Measurements from ENCODE around the gene TMEM121. TPM values are rescaled to one million over a fixed set of nuclear protein-coding genes. Genes with fewer than 3 reads are reported as not detected.

TMEM121 gene
- total and polyA plus RNA-seq, 2 of the 8 experiments (the other 6 are each of a cell fraction or from before 2014, with no cell fraction given), result 1.9 TPM; not detected in 1

DNA sequence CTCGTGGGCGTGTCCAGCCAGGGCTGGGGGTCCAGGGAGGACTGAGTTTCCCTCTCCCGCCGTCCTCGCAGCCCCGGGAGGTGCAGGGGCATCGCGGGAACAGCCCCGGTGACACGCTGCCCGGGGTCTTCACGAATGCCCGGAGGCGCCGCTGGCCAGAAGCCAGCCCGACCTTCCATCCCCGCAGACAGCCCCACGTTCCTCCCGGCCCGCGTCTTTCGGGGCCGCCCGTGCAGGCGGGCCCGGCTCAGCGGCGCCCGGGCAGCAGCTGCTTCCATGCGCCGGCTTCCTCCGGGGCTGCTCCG, 36.2 kb upstream of the TMEM121 start:
- Histone ChIP-seq H2AFZ (ENCODE audit: low read length) (no peak overlapping the region), H4K20me1 (replicated peaks in 1 of 2; ENCODE audit: control insufficient read depth in 1 of 2, insufficient read depth in 2 of 2, low read length in 2 of 2) (peaks cover 0 to 12% of the 10 kb centered on the region in 2 experiments), H2BK120ac (replicated peaks; ENCODE audit: low read depth, low read length) (no peak overlapping the region), H3K23ac (ENCODE audit: insufficient read length) (no peak overlapping the region), H2BK20ac (ENCODE audit: low read length) (no peak overlapping the region), H3K9me3 (ENCODE audit: insufficient read depth in 2 of 2, low read depth in 1 of 2, low read length in 1 of 2) (no peaks in the 10 kb centered on the region), H3K23me2 (ENCODE audit: low read depth, low read length) (peaks cover 9% of the 10 kb centered on the region; the same call in 1 of the 2 replicates), H3K56ac (replicated peaks; ENCODE audit: insufficient read length, low read depth, low read length) (no peak overlapping the region), H4K8ac (ENCODE audit: extremely low read depth, insufficient read depth, low read length) (peak overlapping the region; percentile 68), H3K4me3 (ENCODE audit: extremely low read depth in 1 of 4, insufficient read depth in 2 of 4, low read depth in 3 of 4, low read length in 4 of 4) (peak overlapping the region; percentile 30 to 77 (median 56)), H3K9ac (replicated peaks in 1 of 4; ENCODE audit: extremely low read depth in 1 of 4, low read depth in 3 of 4, low read length in 3 of 4) (peak overlapping the region in 3 of 4 experiments; percentile 51 to 70 (median 53); a peak in 3 of 7 replicates), H2BK15ac (ENCODE audit: low read length) (no peak overlapping the region), H3K14ac (ENCODE audit: insufficient read length) (no peak overlapping the region), H3K79me2 (ENCODE audit: control insufficient read depth in 1 of 2, insufficient read depth in 2 of 2, low read length in 2 of 2) (no peaks in the 10 kb centered on the region), H3K4ac (replicated peaks; ENCODE audit: insufficient read length, low read depth, low read length) (no peak overlapping the region), H2BK5ac (ENCODE audit: low read depth, low read length) (no peak overlapping the region), H3K79me1 (ENCODE audit: low read depth, low read length) (no peaks in the 10 kb centered on the region), H3K36me3 (ENCODE audit: control insufficient read depth in 2 of 4, insufficient read depth in 4 of 4, low read length in 3 of 4) (no peaks in the 10 kb centered on the region; a peak in 2 of 8 replicates), H3K4me2 (ENCODE audit: insufficient read depth in 1 of 2, low read depth in 2 of 2, low read length in 2 of 2) (peak overlapping the region; percentile 37 to 100), H4K91ac (replicated peaks; ENCODE audit: insufficient read length, low read length) (no peak overlapping the region), H2AK5ac (ENCODE audit: low read depth, low read length) (no peak overlapping the region), H3K27me3 (replicated peaks in 1 of 4; ENCODE audit: control insufficient read depth in 3 of 4, extremely low read depth in 1 of 4, insufficient read depth in 3 of 4, low read length in 3 of 4) (peaks cover 28 to 38% (median 37%) of the 10 kb centered on the region in 4 experiments), H3K4me1 (replicated peaks in 1 of 4; ENCODE audit: control insufficient read depth in 3 of 4, insufficient read depth in 4 of 4, low read length in 3 of 4) (peaks cover 0 to 20% (median 5%) of the 10 kb centered on the region in 4 experiments; a peak in 5 of 7 replicates), H4K5ac (ENCODE audit: insufficient read length, low read depth, low read length) (no peak overlapping the region), H3K18ac (ENCODE audit: extremely low read depth, low read length) (no peak overlapping the region; the same call in none of the 2 replicates), H3K27ac (ENCODE audit: low read depth, low read length) (peak overlapping the region; percentile 60; the same call in 1 of the 2 replicates), H2BK12ac (ENCODE audit: low read depth, low read length) (no peak overlapping the region)
- 6% methylated on average over 22 of the region's 33 CpGs; no CpG with 5 or more reads in 1 of the 2 experiments for WGBS, 2 experiments (ENCODE audit: extremely low coverage in 1 of 2, insufficient coverage in 1 of 2, insufficient read length in 1 of 2, insufficient replicate concordance in 2 of 2, low coverage in 1 of 2, low lambda C conversion rate in 2 of 2, missing lambda C conversion rate in 1 of 2)
- no peak for DNase-seq (ENCODE audit: low read depth in 1 of 2, low spot score in 2 of 2)
- ChIA-PET CTCF (ENCODE audit: partially characterized antibody) (interaction anchor here (0.8 to 2.6 kb wide), 20 partner anchors 9 to 709 kb away, joined by 3 to 33 read pairs (median 6); partner anchors contain the start of gene PACS2), POLR2A (ENCODE audit: partially characterized antibody) (interaction anchor here (0.8 to 2.8 kb wide), 3 partner anchors 9 to 17 kb away, joined by 4 to 9 read pairs (median 8); no protein-coding TSS in a partner anchor)
- TF ChIP-seq POLR2AphosphoS5 (IDR thresholded peaks at IDR 0.05; ENCODE audit: low read depth, low read length), result no peak
- TF ChIP-seq KDM4A (IDR thresholded peaks at IDR 0.05; ENCODE audit: low read depth, low read length, severe bottlenecking), result peak; percentile 95
- TF ChIP-seq CTBP2 (IDR thresholded peaks at IDR 0.05; ENCODE audit: borderline replicate concordance, insufficient read depth, insufficient read length, low read length), result no peak
- TF ChIP-seq TCF12 (IDR thresholded peaks at IDR 0.05; ENCODE audit: low read depth, low read length), result no peak
- TF ChIP-seq HDAC6 (IDR thresholded peaks at IDR 0.05; ENCODE audit: low read depth, low read length), result no peak
- FAIRE-seq, result no peak

Measured in H1 (cell line).